KMS-11 (cell line): ENCODE data around the gene SOX18.
"Not testable (repeated sequence)": the region's sequence is repeated elsewhere in the genome, so short reads cannot be mapped to it uniquely, and the experiment has no call there.

Experiments
- H2AFZ ChIP-seq: fragments of 200-600 bp; sonication (generic); 2 replicates; pipeline ENCODE4 v1.6.1; 2016; ENCODE audit warnings: antibody characterized with exemption, mixed run types, low read depth
- H3K27ac ChIP-seq: fragments of 200-600 bp; sonication (generic); 2 replicates; pipeline ENCODE4 v1.6.1; 2016; ENCODE audit warnings: mild to moderate bottlenecking, mixed run types
- H3K27me3 ChIP-seq: fragments of 200-600 bp; sonication (generic); 2 replicates; pipeline ENCODE4 v1.6.1; 2017; ENCODE audit warnings: mild to moderate bottlenecking, low read depth, mixed run types, moderate library complexity; ENCODE audit not compliant: insufficient read depth
- H3K36me3 ChIP-seq: fragments of 200-600 bp; sonication (generic); 2 replicates; pipeline ENCODE4 v1.6.1; 2017; ENCODE audit warnings: mild to moderate bottlenecking, mixed run types; ENCODE audit not compliant: insufficient read depth
- H3K4me1 ChIP-seq: fragments of 200-600 bp; sonication (generic); 2 replicates; pipeline ENCODE4 v1.6.1; 2016; ENCODE audit warnings: mild to moderate bottlenecking, low read depth, mixed run types; ENCODE audit not compliant: poor library complexity, severe bottlenecking
- H3K4me2 ChIP-seq: fragments of 200-600 bp; sonication (generic); 2 replicates; pipeline ENCODE4 v1.7.0; 2016; ENCODE audit warnings: mild to moderate bottlenecking, mixed run types
- H3K4me3 ChIP-seq: fragments of 200-600 bp; sonication (generic); IDR thresholded peaks from 2 replicates; pipeline ENCODE4 v1.6.1; 2017; ENCODE audit warnings: low read depth, low read length, mixed read lengths; ENCODE audit not compliant: insufficient read depth
- H3K79me2 ChIP-seq: fragments of 200-600 bp; sonication (generic); 2 replicates; pipeline ENCODE4 v1.6.1; 2016; ENCODE audit warnings: low read depth, mixed run types; ENCODE audit not compliant: insufficient read depth
- H3K9ac ChIP-seq: fragments of 200-600 bp; sonication (generic); 2 replicates; pipeline ENCODE4 v1.6.1; 2016; ENCODE audit warnings: mild to moderate bottlenecking, mixed run types
- H4K20me1 ChIP-seq: fragments of 200-600 bp; sonication (generic); 2 replicates; pipeline ENCODE4 v1.6.1; 2016; ENCODE audit warnings: mild to moderate bottlenecking, mixed run types; ENCODE audit not compliant: insufficient read depth
- TF ChIP-seq, protein P1 (sequence below): fragments of 200-600 bp; sonication (generic); conservative IDR thresholded peaks from 2 replicates; pipeline ENCODE4 v1.6.1; 2017; ENCODE audit warnings: low read depth, mild to moderate bottlenecking, antibody characterized with exemption, low read length, moderate library complexity, mixed read lengths

Gene SOX18

DNA sequence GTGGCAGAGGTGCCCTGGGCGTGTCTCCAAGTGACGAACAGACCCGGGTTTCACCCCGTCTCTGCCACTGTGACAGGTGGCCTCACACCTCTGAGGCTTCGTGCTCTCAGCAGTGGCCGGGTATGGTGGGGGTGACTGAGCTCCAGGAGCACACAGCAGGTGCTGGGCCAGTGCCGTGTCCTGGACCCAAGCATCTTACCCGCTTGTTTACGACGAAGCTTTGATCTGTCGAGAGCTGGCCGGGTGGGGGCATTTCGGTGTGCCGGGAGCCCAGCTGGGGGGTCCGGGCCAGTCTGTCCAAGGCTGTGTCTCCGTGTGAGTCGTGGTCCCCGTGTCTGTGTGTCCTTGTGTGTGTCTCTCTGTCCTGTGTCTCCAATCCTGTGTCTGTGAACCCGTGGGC is 41.9 kb upstream of the SOX18 start:
- no peak overlapping the region for H3K4me2 ChIP-seq
- no peak overlapping the region for H3K27ac ChIP-seq
- peaks cover 55% of the 10 kb centered on the region for H3K27me3 ChIP-seq
- H3K4me1 ChIP-seq, result no peaks in the 10 kb centered on the region
- no peak overlapping the region for H2AFZ ChIP-seq
- H3K79me2 ChIP-seq, result no peaks in the 10 kb centered on the region
- no peaks in the 10 kb centered on the region for H3K36me3 ChIP-seq
- H3K4me3 ChIP-seq, result no peak overlapping the region
- H3K9ac ChIP-seq, result no peak overlapping the region
- TF ChIP-seq, protein P1, sequence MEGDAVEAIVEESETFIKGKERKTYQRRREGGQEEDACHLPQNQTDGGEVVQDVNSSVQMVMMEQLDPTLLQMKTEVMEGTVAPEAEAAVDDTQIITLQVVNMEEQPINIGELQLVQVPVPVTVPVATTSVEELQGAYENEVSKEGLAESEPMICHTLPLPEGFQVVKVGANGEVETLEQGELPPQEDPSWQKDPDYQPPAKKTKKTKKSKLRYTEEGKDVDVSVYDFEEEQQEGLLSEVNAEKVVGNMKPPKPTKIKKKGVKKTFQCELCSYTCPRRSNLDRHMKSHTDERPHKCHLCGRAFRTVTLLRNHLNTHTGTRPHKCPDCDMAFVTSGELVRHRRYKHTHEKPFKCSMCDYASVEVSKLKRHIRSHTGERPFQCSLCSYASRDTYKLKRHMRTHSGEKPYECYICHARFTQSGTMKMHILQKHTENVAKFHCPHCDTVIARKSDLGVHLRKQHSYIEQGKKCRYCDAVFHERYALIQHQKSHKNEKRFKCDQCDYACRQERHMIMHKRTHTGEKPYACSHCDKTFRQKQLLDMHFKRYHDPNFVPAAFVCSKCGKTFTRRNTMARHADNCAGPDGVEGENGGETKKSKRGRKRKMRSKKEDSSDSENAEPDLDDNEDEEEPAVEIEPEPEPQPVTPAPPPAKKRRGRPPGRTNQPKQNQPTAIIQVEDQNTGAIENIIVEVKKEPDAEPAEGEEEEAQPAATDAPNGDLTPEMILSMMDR, result no peak
- no peaks in the 10 kb centered on the region for H4K20me1 ChIP-seq

DNA sequence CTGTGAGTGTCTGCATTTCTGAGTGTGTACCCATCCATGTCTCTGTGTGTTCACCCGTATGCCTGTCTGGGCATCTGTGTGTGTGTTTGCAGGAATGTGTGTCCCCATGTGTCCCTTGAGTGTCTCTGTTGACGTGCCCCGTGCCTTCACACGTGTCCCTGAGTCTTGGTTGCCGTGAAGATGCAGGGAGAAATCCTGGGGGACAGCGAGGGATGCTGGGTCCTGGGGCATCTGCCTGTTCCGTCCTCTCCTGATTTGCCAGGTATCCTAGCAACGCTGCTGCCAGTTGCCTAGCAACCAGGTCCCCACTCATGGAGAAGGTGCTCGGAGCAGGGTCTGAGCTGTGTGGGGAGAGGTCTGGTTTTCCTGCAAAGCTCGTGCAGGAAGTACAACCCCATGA is 40.7 kb upstream of the SOX18 start:
- Histone ChIP-seq H3K36me3 (no peaks in the 10 kb centered on the region), H3K4me3 (no peak overlapping the region), H3K9ac (no peak overlapping the region), H3K27me3 (peaks cover 59% of the 10 kb centered on the region), H2AFZ (no peak overlapping the region), H3K27ac (no peak overlapping the region), H3K4me1 (no peaks in the 10 kb centered on the region), H4K20me1 (no peaks in the 10 kb centered on the region), H3K4me2 (no peak overlapping the region), H3K79me2 (no peaks in the 10 kb centered on the region)
- TF ChIP-seq, protein P1, result no peak

DNA sequence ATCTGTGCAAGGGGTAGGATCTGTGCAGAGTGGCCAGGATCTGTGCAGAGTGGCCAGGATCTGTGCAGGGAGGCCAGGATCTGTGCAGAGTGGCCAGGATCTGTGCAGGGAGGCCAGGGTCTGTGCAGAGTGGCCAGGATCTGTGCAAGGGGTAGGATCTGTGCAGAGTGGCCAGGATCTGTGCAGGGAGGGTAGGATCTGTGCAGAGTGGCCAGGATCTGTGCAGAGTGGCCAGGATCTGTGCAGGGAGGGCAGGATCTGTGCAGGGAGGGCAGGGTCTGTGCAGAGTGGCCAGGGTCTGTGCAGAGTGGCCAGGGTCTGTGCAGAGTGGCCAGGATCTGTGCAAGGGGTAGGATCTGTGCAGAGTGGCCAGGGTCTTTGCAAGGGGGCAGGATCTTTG is 39.1 kb upstream of the SOX18 start:
- H3K36me3 ChIP-seq, H3K4me3 ChIP-seq, H4K20me1 ChIP-seq, H3K9ac ChIP-seq, H3K4me2 ChIP-seq, H3K4me1 ChIP-seq, H3K79me2 ChIP-seq, H3K27ac ChIP-seq, H2AFZ ChIP-seq: not testable (repeated sequence)
- peaks cover 73% of the 10 kb centered on the region for H3K27me3 ChIP-seq

DNA sequence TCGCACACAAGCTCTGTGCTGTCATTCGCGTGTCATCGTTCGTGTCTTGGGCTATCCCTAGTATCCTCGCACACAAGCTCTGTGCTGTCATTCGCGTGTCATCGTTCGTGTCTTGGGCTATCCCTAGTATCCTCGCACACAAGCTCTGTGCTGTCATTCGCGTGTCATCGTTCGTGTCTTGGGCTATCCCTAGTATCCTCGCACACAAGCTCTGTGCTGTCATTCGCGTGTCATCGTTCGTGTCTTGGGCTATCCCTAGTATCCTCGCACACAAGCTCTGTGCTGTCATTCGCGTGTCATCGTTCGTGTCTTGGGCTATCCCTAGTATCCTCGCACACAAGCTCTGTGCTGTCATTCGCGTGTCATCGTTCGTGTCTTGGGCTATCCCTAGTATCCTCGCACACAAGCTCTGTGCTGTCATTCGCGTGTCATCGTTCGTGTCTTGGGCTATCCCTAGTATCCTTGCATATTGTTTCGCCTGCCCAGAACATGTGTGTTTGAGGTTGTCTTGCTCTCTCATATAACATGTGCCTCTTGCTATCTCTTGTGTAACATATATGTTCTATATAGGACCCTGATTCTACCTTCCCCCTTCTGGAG is 37.9 kb upstream of the SOX18 start:
- H3K4me3 ChIP-seq, H3K4me2 ChIP-seq, H2AFZ ChIP-seq, H3K36me3 ChIP-seq, H3K4me1 ChIP-seq, H3K79me2 ChIP-seq, H3K27ac ChIP-seq, H3K9ac ChIP-seq, H4K20me1 ChIP-seq: not testable (repeated sequence)
- H3K27me3 ChIP-seq, result peaks cover 81% of the 10 kb centered on the region

DNA sequence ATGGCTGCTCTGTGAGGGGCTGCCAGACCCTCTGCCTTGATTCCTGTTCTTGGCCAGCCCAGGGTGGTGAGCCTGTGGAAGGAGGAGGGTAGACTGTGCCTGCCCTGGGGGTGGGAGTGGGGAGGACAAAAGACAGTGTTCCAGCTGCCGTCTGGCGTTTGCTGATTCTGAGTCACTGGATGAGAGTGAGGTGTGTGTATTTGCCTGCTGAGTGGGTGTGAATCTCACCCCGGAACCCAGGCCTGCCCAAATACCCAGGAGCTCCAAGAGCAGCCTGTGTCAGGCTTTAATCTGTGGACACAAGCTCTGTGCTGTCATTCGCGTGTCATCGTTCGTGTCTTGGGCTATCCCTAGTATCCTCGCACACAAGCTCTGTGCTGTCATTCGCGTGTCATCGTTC is 37.4 kb upstream of the SOX18 start:
- Histone ChIP-seq H3K4me3 (no peak overlapping the region), H4K20me1 (no peaks in the 10 kb centered on the region), H3K79me2 (no peaks in the 10 kb centered on the region), H2AFZ (no peak overlapping the region), H3K36me3 (no peaks in the 10 kb centered on the region), H3K9ac (no peak overlapping the region), H3K4me2 (no peak overlapping the region), H3K27me3 (peaks cover 81% of the 10 kb centered on the region), H3K4me1 (no peaks in the 10 kb centered on the region), H3K27ac (no peak overlapping the region)
- TF ChIP-seq, protein P1, result no peak
